Hepatic stellate cell (primary cell): Measurements from ENCODE around the gene C1QTNF3.
"Not testable (repeated sequence)": the region's sequence is repeated elsewhere in the genome, so short reads cannot be mapped to it uniquely, and the experiment has no call there.

ENCODE experiments used
- DNase-seq: peaks from one replicate; pipeline ENCODE4 v3.0.0; 2011; ENCODE audit warnings: low spot score

C1QTNF3 gene, protein sequence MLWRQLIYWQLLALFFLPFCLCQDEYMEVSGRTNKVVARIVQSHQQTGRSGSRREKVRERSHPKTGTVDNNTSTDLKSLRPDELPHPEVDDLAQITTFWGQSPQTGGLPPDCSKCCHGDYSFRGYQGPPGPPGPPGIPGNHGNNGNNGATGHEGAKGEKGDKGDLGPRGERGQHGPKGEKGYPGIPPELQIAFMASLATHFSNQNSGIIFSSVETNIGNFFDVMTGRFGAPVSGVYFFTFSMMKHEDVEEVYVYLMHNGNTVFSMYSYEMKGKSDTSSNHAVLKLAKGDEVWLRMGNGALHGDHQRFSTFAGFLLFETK

DNA sequence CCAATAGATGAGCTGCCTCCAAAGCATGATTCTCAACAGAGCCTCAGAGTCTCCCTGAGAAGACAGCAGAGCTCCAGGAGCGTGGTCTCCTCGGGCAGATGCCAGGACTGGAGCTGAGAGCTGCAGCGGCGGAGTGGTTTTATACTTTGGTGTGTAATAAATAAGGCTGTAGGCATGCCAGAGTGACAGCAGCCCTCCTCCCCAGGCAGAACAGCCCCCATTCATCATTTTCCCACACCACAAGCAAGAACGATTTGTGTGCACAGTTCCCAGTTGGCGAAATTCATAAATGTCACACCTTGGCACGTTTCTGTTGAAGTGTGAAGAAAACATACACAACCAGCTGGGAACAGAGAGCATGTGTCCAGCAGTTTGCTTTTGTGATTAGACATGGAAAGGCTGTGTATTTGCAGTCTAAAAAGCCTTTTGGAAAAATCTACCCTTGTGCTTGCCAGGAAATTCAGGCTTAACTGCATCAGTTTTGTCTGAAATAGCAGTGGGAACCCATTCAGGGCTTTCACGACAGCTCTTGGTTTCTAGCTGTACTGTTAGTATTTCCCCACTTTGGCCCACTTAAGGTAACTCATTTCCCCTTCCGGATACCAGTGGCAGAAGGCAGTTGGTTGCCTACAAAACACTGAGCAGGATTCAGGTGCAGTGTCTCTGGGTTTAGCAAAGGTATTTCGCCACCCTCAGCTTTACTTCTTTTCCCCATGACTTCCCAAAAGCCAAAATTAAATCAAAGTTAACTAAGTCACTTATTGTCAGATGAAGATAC lies at the start of gene C1QTNF3:
TSS of gene C1QTNF3 (minus strand) at position 115 of the 778 bp plus-strand sequence. CDS start at position 27, 88 bp downstream.
- no peak for DNase-seq

DNA sequence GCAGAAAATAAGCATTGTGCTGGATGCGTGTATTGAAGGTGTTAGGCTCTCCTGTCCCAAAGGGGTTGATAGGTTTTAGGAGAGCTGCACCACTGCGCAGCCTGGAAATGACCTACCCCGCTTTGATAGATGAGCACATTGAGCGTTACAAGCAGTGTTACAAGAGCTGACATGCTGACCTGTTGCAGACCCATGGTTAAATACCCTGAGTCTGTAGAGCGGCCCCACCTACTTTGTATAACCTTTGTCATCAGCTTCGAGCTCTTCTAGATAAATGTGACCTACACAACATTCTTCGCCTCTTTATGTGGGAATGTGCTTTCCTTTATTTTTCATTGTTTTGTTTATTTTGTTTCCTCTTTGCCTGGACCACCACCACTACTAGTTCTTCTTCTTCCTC lies 48.0 kb upstream of the C1QTNF3 start:
- not testable (repeated sequence) for DNase-seq

DNA sequence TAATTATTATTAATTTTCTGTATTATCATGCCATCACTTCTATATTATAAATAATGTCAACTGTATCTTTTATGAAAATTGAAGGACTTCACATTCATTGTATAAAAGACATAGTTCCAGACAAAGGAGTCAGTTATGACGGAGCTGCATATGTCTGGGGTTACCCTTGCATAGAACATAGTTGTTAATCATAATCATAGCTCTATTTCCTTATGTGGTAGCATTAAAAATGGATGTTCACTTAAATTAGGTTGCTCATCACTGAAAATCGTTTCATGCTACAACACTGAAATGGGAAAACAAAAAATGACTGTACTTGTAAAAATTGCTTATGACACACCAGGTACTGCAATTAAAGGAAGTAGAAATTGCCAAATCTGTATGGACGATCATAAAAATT lies 46.8 kb upstream of the C1QTNF3 start:
- not testable (repeated sequence) for DNase-seq

DNA sequence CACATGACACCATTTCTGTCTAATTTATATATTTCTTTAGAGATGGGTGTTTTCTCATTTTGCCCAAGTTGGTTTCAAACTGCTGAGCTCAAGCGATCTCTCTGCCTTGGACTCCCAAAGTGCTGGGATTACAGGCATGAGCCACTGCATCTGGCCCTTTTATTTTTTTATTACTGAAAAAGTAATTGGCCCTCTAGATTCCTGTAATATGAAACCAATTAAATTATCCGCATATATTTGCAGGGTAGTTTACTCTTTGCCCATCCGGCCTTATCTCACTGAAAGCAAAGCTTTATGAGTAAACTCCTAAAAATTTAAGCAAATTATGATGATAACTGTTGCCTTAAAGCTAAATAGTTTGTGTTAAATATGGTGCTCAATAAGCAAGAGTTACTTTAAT lies 44.7 kb upstream of the C1QTNF3 start:
- DNase-seq = not testable (repeated sequence)

DNA sequence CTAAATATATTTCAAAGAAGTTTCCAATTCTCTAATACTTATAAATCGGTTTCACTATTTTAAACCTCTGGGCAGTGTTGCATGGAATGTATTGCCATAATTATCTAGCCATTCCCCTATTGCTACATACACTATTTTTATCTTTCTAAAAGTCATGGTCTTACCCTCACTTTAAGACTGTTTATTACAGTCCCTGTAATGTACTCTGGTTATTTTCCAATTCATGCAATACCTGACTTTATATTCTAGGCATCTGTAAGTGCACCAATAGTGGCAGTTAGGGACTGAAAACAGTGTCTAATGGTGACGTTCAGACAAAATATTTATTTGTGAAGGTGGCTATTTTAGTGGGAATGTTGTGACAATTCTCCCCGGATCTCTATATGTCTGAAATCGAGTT lies 40.9 kb upstream of the C1QTNF3 start:
- DNase-seq = not testable (repeated sequence)

DNA sequence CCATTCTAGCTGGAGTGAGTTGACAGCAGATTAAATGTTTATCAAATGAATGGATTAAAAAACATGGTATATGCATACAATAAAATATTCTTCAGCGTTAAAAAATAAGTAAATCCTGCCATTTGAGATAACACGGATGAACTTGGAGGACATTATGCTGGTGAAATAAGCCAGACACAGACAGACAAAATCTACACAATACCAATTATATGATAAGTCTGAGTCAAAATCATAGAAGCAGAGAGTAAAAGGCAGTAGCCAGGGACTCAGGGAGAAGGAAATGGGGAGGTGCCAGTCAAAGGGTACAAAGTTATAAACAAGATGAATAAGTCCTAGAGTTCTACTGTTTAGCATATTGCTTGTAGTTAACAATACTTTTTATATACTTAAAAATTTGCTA lies 36.5 kb upstream of the C1QTNF3 start:
- not testable (repeated sequence) for DNase-seq

DNA sequence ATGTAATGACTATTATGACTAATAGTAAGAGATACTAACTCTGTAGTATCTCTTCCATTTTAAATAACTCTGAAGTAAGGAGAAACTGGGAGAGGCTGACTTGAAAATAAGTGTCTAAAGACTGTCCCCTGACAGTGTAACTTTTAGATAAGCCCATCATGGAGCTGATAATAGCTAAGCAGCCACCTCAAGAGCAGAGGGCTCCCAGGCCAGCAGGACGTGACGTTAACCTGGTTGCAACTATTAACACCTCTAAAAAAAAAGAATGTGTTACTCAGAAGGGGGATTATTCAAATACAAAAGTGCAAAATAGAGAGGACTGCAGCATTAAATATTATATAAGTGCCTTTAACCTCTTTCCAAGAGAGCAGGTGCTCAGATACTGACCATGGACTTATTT lies 34.6 kb upstream of the C1QTNF3 start:
- DNase-seq = not testable (repeated sequence)

DNA sequence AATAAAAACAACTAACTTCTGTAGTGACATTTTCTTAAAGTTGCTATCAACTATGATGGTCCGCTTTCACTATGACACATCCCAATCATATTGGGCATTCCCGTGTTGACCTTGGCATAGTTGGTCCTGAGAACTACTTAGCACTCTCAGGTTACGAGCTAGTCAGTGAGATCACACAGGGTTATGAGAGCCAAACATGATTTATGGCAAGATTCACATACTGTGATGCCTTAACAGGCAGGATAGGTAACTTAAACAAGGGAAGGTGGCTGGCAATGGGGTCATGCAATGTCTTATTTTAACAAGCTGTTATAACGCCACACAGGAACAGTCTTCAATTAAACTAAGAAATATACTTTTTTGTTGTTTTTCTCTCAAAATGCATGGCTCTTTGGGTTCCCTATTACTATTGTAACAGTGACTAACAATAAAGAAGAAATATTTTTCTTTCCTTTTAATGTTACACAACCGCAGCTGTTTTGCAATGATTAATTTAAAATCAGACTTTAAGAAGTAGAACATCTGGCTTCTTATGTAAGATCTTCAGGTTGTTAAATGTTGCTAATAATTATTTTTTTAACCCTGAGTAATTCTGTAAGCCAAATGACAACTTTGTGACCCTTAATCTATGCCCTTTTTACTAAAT lies 33.8 kb upstream of the C1QTNF3 start:
- DNase-seq = not testable (repeated sequence)

DNA sequence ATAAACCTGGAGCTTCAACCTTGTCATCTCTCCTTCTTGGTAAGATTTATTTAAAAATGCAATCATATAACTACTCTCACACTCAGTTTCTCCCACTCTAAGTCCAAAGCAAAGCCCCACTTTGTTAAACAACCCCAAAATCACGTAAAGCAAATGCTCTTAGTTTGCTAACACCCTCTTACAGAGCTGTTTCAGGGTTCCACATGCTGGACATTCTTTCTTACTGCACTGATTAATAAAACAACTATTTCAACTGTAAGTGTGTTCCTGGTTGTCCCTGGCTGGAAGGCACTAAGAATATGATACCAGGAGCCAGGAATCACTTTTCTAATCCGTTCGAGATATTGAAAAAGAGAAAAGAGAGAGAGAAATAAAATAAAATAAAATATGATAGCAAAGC lies 31.5 kb upstream of the C1QTNF3 start:
- not testable (repeated sequence) for DNase-seq

DNA sequence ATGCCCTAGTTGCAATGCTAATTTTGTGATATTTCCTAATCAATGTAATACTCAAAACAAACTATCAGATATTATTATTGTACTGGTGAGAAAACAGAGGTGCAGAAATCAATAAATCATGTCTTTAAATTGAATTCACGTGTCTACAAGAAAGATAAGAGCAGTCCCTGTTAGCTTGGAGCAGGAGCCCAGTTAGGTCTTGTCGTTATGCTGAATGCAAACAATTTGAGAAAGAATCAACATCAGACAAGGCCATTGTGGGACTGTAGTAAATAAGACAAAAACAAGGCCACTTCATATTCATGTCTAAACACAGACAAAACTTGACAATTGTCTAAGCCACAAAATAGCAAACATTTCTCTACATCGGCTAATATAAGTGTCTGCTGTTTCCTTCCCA lies 31.1 kb upstream of the C1QTNF3 start:
- DNase-seq = not testable (repeated sequence)

DNA sequence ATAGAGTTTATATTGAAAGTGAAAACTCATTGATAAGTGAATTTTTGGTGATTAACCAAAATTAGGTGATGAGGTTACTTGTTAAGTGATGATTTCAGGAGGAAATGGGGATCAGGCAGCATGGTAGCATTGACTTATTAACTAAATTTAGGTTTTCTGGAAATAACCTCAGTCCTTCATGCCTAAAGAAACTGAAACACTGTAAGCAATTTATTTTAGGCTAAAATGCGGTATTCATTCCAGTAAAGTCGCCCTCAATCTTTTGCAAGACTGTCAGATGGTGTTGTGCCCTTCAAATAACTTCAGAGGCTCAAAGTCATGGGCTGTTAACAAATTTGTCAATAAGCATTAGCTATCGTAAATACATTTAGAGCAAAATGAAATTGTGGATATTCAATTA lies 27.6 kb upstream of the C1QTNF3 start:
- DNase-seq = not testable (repeated sequence)

DNA sequence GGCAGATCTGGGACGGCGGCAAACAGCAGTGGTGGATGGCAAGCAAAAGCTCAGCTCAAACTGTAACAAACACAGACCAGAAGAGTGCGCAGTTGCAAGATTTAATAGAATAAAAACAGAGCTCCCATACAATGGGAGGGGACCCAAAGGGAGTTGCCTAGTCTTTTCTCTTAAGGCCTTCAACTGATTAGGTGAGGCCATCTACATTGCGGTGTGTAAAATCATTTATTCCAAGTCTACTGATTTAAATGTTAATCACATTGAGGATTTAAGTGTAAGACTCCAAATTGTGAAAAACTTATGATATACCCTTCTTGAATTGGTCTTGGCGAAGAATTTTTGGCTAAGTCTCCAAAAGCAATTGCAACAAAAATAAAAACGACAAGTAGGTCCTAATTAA lies 21.6 kb upstream of the C1QTNF3 start:
- DNase-seq = no peak

DNA sequence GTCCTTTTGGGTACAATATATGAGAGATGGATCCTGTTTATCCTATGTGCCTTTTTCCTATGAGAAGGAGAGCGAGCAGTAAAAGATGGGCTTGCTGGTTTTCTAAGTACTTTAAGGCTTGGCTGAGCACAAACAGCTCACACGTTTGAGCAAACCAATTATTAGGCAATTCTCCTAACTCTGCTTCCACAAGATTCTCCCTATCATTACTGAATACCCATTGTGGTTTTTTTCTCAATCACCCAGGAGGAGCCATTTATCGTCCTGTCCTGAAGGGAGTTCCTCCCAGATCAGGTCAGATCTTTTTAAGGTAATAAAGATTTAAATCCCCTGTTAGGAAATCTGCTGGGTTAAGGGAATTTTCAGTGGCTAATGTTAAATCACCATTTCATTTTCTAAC lies 19.4 kb upstream of the C1QTNF3 start:
- DNase-seq = no peak

DNA sequence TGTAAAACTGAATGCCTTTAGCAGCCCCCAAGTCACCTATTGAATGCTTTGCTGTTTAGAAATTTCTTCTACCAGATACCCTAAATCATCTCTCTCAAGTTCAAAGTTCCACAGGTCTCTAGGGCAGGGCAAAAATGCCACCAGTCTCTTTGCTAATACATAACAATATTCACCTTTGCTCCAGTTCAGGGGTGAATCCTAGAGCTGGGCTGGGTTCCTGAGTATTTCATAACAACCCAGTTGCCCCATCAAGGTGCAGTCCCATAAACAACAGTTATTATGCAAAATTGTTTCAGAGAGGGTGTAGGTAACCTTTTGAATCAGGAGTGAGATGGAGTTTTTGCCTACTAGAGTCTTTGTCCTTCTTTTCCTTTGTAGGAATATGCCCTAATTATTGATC lies 19.0 kb upstream of the C1QTNF3 start:
- no peak for DNase-seq

DNA sequence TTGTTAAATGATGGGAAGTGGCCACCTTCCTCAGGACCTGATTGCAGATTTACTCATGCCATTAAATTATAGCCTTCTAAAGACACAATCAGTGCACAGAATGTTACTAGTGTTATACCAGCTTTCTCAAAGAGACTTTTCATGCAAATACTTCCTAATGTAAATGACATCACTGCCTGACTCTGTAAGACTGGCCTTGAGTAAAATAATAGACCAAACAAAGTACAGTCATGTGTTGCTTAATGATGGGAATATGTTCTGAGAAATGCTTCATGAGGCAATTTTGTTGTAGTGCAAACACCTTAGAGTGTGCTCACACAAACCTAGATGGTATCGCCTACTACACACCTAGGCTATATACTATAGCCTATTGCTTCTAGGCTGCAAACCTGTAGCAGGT lies 17.0 kb upstream of the C1QTNF3 start:
- no peak for DNase-seq

DNA sequence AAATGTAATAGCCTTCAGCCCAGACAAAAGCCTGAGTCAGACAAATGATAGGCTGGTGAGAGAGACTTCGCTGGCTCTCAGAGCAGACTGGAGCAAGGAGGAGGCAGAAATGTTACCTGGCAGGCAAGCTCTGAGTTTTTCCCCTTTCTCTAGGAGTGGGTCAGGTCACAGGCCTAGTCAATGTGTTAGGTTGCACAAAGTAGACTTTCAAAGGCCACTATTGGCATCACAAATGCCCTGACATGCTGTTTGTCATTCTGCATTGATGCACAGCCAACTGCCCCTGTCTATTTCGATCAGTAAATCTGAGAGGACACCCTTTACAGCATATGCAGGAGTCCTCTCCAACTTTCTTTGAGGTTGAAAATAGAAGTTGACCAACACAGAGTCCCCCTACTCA lies 15.5 kb upstream of the C1QTNF3 start:
- DNase-seq = no peak

DNA sequence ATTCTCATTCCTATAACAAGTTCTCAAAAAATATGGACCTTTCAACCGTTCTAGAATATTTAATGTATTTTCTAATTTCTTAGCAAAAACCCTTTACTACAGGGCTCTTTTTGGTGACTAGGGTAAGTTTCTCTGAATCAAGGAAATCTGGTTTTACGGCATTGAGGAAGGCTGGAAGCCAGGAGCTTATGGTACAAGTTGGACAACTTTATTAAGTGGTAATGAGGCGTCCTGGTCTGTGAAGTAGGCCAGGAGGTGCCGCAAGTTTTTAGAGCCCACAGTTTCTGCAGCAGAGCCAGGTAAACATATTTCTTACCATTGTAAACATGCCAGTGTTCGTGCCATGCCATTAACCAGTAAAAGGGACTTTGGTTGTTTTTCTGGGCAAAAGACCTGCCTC lies 14.6 kb upstream of the C1QTNF3 start:
- no peak for DNase-seq

DNA sequence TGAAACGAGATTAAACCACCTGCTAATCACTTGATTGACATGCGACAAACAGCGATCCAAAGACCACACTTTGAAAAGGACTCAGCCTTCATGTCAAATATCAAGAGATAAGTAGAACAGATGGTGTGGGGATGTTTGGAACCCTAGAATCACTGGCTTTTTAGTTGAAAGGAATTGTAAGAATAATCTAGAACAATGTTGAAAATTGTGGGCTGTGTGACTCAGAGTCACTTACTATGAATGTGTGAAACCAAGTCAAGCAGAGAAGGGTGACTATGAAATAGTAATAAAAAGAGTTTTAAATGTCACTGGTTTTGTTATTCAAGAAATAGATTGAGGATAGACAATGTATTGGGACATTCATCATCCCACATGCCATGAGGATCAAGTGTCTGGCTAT lies 14.1 kb upstream of the C1QTNF3 start:
- no peak for DNase-seq

DNA sequence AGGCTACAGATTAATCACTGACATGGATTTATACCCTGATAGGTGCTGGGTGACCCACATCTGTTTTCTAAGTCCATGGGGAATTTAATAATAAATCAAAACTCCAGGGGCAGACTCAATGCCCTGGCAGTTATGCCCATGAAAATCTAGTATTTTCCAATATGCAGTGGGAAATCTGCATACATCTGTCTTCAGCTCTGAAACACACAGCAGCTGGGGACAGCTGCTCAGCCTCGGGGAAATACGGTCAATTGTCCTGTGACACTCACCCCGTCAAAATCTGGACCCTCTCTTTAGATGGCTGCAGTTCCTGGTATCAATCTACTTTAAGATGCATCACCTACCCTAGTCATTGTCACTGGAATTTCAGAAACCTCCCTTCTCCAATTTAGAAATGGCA lies 12.7 kb upstream of the C1QTNF3 start:
- DNase-seq = no peak

DNA sequence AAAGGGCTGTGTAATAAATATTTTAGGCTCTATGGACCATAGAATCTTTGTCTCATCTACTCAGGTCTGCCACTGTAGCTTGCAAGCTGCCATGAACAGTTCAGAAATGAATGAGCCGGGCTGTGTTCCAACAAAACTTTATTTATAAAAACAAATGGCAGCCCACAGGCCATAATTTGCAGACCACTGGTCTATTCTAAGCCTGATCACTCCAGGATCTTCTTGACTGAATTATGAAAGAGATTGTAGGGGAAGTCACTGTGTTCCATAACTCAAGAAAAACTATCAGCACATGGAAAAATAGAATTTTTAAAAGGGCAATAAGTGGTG lies 11.4 kb upstream of the C1QTNF3 start:
- no peak for DNase-seq

DNA sequence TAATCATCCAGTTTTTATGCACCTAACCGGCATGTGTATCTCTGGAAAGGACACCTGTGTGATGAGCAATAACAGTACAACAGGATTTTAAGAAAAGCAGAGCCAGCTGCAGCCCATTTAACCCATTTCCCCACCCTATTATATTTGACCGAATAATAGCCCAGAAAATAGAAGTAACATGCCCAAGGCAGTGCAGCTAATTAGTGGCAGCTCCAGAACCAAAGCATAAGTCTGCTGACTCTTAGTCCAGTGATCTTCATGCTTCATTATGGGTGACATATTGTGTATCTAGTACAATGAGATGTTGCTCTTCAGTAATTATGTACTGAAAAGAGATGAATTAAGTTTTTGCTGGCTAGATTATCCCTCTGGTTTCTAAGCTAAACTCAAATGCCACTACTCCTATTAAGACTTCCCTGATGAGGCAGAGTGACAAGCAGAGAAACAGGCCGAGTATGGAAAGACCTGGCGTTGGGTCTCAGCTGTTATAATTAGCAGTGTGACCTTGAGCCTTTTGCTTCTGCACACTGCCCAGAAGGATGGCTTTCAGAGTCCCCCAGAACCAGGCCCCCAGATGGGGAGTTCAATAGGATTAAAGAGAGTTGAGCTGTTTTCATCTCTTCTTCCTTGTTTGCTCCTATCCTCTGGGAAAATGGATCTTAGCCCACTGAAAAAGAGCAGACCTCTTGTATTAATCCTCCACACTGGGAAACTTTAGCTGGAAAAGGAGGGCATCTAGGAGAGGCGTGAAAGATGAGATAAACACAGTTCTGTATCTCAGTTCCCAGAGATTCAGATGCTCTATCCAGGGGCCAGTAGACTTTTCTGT lies 10.8 kb upstream of the C1QTNF3 start:
- DNase-seq = no peak

DNA sequence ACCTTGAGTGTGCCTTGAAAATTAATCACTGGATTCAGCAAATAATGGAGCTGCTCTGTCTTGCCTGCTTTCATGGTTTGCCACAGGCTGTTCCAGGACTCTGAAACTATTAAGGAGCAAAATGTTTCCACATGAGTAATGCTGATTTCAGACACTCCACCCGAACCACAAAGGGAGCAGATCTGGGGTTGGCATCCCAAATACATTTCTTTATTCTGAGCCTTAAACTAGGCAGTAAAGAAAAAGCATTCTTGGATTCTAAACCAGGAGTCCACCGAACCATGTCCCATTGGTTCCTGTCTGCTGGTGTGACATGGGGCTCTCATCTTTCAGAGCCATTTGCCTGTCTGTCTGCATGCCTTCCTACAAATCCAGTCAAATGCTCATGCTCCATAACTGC lies 10.1 kb upstream of the C1QTNF3 start:
- DNase-seq = peak; percentile 64
